Measurements from ENCODE around the gene ADM2. TPM values are rescaled to one million over a fixed set of nuclear protein-coding genes. Genes with fewer than 3 reads are reported as not detected.
"Not testable (repeated sequence)": the region's sequence is repeated elsewhere in the genome, so short reads cannot be mapped to it uniquely, and the experiment has no call there.

The ADM2 gene
- polyA plus RNA-seq, 3 donors from 2014 or later, result 0.38 TPM; not detected in 2

GRCh38 chr22:50533856-50534711, 52.7 kb downstream of the ADM2 start:
- H3K9me3 Mint-ChIP-seq, DNase-seq, H3K36me3 Mint-ChIP-seq: not testable (repeated sequence)
- H3K27ac Mint-ChIP-seq, result peak overlapping the region in 4 of 6 donors; percentile 46 to 91 (median 54)
- H3K27me3 Mint-ChIP-seq (ENCODE audit: low read depth in 3 of 3), result peaks cover 0 to 16% (median 10%) of the 10 kb centered on the region in 3 donors
- peaks cover 10 to 12% of the 10 kb centered on the region in 2 donors for H3K4me1 Mint-ChIP-seq
- H3K4me3 Mint-ChIP-seq, result peak overlapping the region in 2 of 5 donors; percentile 48 to 58

GRCh38 chr22:50535113-50535512, 53.8 kb downstream of the ADM2 start:
- no peak overlapping the region for H3K4me3 Mint-ChIP-seq
- H3K27ac Mint-ChIP-seq, result no peak overlapping the region
- peaks cover 20 to 22% of the 10 kb centered on the region in 2 donors for H3K4me1 Mint-ChIP-seq
- peaks cover 0 to 1% (median 0%) of the 10 kb centered on the region in 6 donors for H3K9me3 Mint-ChIP-seq
- peaks cover 0 to 22% (median 10%) of the 10 kb centered on the region in 3 donors for H3K27me3 Mint-ChIP-seq (ENCODE audit: low read depth in 3 of 3)
- H3K36me3 Mint-ChIP-seq, result no peaks in the 10 kb centered on the region
- DNase-seq, result no peak

Other genes with a start within 250 kb of the ADM2 start
- gene TUBGCP6, start 236.5 kb upstream of the ADM2 start, polyA plus RNA-seq, result 10 to 100 TPM in 2 of 3 donors, 1 to 10 TPM in 1; 5.2 to 18.0 (median 12.4) TPM
- 10 to 100 TPM in 2 of 3 donors, 1 to 10 TPM in 1; 10.0 to 13.4 (median 11.2) TPM for gene HDAC10, start 230.3 kb upstream of the ADM2 start, polyA plus RNA-seq
- under 1 TPM in 2 of 3 donors, not detected in 1; 0.13 to 0.31 TPM for gene MAPK12, start 219.9 kb upstream of the ADM2 start, polyA plus RNA-seq
- gene MAPK11, start 211.2 kb upstream of the ADM2 start, polyA plus RNA-seq, result under 1 TPM in 2 of 3 donors, not detected in 1; 0.12 to 0.22 TPM
- gene PLXNB2, start 173.9 kb upstream of the ADM2 start, polyA plus RNA-seq, result 1 to 10 TPM in 2 of 3 donors, not detected in 1; 1.1 to 1.6 TPM
- under 1 TPM in 2 of 3 donors, not detected in 1; 0.23 to 0.34 TPM for gene DENND6B, start 154.5 kb upstream of the ADM2 start, polyA plus RNA-seq
- gene PPP6R2, start 138.2 kb upstream of the ADM2 start, polyA plus RNA-seq, result 10 to 100 TPM; 13.5 to 43.5 (median 19.6) TPM
- gene SBF1, start 6.5 kb upstream of the ADM2 start, polyA plus RNA-seq, result 10 to 100 TPM; 12.1 to 42.8 (median 14.2) TPM
- gene MIOX, start 5.3 kb downstream of the ADM2 start, polyA plus RNA-seq, result not detected
- 10 to 100 TPM; 16.3 to 40.4 (median 20.1) TPM for gene LMF2, start 26.2 kb downstream of the ADM2 start, polyA plus RNA-seq
- gene NCAPH2, start 26.7 kb downstream of the ADM2 start, polyA plus RNA-seq, result 10 to 100 TPM; 41.8 to 46.7 (median 46.5) TPM
- gene SCO2, start 44.1 kb downstream of the ADM2 start, polyA plus RNA-seq, result 10 to 100 TPM in 1 of 3 donors, 1 to 10 TPM in 2; 8.3 to 14.8 (median 9.9) TPM
- gene TYMP, start 48.5 kb downstream of the ADM2 start, polyA plus RNA-seq, result 10 to 100 TPM; 21.2 to 31.2 (median 25.5) TPM
- gene KLHDC7B, start 64.4 kb downstream of the ADM2 start, polyA plus RNA-seq, result 1 to 10 TPM; 2.4 to 8.1 (median 4.5) TPM
- gene SYCE3, start 81.4 kb downstream of the ADM2 start, polyA plus RNA-seq, result not detected
- 1 to 10 TPM in 1 of 3 donors, under 1 TPM in 1, not detected in 1; 0.09 to 2.9 TPM for gene CPT1B, start 96.9 kb downstream of the ADM2 start, polyA plus RNA-seq
- gene CHKB, start 101.3 kb downstream of the ADM2 start, polyA plus RNA-seq, result 10 to 100 TPM; 44.0 to 51.3 (median 49.4) TPM
- gene MAPK8IP2, start 119.2 kb downstream of the ADM2 start, polyA plus RNA-seq, result not detected
- 10 to 100 TPM in 1 of 3 donors, 1 to 10 TPM in 2; 3.8 to 11.2 (median 7.7) TPM for gene ARSA, start 146.6 kb downstream of the ADM2 start, polyA plus RNA-seq
- not detected for gene SHANK3, start 191.3 kb downstream of the ADM2 start, polyA plus RNA-seq